NCI-H524 (cell line): ENCODE results near the gene LITAF.

Source experiments
- DNase-seq, 2 experiments: peaks; one replicate each; lab custom pipeline; 2025; lab: John Stamatoyannopoulos, UW

The LITAF gene

DNA sequence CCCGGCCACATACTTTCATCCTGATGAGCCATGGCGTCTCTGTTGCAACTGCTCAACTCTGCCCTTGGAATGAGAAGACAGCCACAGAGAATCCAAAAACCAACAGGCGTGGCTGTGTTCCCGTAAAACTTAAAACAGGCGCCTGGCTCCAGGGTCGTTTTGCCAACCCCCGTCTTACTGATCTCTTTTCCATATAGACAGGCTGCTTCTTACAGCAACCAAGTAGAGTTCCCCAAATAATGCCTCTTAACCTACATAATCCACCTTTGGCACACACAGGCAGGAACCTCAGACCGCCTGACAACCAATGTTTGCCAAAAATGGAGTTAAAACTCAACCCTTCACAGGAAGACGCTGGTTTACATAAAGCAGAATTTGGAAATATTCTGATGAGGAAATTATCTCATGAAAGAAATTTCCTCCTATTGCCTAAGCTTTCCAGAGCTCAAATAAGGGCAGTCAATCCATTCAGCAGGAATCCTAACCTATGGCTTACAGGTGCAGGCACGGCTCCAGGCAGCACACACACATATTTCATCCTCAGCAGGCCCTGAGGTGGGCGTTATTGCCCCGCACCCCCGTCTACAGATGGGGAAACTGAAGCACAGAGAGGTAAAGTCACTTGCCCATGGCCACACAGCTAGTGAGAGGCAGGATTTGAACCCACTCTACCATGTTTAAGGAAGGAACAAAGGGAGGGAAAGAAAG lies 35.8 kb downstream of the LITAF start:
- no peak for DNase-seq

DNA sequence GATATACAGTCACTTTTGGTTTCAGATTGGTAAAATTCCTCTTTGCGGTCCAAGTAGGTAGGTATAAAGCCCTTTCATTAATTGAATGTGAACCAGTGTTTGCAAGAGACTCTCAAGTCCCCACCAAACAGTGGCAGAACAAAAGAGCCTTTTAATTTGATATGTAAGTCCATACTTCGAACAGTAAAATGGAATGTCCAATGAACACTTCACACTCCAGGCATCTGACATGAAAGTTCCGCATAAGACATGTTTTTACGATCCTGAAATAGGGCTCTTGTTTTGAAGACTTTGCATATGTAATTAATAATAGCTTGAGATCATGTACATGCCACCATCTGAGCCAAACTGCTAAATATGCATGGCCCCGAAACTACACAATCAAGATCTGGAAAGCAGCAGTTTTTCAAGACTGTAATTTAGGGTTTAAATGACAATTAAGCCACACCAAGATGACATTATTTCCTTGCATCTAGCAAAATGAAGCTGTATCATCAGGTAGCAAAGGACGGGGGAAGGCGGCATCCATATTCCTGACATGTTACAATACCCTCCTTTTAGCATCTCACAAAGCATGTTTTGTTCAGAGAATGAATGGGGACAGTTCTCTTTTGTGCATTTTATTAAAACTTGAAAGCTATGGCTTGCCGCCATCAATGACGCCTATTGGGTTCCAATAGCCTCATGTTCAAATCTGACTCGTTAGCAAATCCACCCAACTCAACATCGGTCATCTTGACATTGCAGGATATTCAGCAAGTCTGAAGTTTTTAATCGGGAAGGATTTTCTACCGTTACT lies 39.4 kb downstream of the LITAF start:
- DNase-seq, result no peak

DNA sequence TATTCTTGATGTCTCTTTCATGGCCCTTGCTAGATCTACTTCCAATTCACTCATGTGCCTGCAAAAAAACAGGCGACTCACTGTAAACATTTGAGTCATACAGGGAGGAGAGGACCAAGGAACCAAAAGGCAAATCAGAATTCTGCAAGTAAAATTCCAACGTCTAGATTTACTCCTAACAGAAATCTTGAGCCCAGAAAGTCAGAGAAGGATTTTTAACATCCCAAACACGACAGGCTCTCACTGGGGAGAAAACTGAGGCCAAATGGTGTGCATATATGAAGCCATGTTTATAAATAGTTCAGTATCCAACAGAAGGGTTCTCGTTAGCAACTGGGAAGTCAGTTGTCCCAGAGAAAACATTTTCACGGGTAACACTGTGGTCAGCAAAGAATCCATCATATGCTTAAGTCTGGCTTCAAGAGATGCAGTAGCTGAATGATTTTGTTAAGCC lies 40.1 kb downstream of the LITAF start:
- DNase-seq, result no peak

DNA sequence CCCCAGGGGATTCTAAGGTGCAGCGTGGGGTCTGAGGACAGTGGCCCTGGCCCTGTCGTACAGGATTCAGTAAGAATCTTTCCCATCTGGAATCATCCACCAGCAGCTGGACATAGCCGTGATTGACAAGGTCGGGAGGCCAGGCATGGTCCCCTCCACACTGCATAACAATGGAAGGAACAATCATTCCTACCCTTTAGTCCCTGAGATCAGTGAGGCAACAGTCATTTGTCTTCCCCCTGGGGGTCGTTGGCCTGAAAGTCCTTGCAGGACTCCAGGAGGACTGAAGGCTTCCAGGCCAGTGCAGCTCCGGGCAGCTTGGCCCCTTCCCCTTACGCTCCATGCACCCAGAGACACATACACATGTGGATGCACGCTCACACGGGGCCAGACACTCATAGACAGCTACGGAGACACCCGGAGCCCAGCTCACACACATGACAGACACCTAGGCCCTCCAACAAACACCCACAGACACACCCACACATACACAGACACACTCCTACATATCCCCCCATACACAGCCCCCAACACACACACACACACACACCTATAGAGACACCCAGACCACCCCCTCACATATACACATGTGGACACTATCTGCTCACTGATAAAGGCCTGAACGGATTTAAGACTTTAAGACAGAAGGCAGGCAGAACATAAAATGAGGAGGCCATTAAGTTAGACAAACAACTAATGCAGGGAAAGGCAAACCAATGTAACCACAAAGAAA lies 42.9 kb downstream of the LITAF start:
- no peak for DNase-seq

DNA sequence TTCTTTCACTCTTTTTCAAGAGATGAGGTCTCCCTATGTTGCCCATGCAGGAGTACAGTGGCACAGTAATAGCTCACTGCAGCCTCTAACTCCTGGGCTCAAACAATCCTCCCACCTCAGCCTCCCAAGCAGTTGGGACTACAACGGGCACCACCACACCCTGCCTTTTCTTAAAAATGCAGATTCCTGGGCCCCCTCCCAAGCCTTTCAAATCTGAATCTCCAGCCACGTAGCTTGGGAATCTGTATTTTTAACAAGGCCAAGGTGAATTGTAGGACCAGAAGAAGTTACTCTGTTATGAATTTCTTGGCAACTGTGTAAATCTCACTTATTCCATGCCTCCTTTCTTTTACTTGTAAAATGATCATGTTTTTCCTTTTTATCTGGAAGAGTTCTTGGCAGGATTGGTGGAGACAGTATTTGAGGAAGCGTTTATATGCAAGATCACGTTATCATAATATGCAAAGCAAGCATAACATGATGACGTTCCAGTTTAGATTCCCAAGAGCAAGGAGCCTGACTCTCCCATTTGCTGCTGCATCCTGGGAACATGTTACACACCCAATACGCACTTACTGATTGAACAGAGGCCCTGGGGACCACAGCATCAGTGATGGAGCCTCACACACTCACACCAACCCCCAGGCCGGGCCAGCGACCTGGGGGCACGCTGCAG lies 44.5 kb downstream of the LITAF start:
- no peak for DNase-seq

DNA sequence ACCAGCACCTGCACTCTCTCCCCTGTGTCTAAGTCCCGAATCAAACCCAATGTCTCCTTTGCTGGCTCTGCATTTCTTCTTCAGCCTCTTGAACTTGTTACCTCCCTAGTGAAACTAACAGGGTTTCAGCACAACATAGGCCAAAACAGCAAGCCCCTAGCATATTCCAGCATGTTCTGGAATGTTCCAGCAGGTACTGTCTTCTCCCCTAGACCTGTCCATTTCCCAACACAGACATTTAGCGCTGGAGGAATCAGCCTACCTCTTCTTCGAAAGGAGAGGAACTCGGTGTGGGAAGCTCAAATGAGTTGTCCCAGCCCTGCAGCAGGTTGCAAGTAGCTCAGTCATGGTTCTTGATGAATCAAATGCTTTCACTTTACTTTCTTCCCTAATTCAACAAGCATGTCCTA lies 47.1 kb downstream of the LITAF start:
- no peak for DNase-seq

DNA sequence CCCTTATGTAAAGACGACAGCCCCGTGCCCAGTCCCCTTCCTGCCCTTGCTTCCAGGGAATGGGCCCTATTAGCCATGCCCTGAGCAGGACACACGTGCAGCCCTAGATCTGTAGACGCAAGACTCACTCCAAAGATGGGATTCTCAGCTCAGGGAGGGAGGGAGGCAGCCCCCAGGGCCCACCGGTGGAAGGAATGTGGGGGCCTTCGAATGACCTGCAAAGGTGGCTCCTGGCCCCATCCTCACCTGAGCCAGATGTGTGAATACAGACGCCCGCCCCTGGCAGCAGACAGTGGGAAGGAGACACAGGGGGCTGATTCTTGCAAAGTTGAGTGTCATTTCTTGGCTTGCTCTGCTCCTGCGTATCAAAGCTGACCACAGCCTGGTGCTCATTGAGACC lies 47.8 kb downstream of the LITAF start:
- no peak for DNase-seq

DNA sequence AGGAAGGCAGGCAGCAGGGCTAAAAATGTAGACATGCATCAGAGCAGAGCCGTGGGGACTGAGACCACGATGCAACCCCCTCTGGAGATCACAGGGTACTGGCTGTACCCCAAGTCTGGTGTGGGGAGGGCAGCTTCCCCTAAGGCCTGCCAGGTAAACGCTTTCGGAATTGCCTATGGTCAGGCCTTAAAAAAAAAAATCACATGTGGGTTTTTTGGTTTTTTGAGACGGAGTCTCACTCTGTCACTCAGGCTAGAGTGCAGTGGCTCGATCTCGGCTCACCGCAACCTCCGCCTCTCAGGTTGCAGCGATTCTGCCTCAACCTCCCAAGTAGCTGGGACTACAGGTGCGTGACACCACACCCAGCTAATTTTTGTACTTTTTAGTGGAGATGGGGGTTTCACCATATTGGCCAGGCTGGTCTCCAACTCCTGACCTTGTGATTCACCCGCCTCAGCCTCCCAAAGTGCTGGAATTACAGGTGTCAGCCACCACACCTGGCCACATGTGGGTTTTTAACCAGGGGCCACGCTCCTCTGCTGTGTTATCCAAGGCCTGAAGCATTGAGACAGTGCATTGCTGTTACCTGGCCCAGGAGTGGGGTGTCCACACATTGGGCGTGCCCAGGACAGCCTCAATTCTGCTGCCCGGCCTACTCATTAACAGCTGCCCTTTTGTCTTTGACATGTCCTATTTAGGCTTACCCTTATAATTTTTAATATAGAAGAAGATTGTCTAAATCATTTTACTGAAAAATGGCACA lies 50.4 kb downstream of the LITAF start:
- DNase-seq, result no peak

DNA sequence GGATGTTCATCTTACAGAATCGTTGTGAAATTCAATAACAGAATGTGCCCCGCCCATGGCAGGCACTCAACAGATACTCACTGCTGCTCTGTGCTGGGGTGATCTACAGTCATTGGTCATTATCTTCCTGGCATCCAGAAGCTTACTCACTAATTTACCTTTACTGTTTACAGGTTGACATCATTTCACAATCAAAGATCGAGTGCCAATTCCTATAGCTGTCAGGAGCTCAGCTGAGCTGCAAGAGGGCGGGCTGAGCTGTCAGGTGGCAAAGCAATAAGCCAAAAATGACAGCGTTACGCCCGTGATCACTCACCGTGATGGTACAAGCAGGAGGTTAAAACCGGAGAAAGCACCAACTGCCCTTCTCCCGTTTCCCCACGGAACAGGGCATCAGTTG lies 51.2 kb downstream of the LITAF start:
- DNase-seq, result no peak

DNA sequence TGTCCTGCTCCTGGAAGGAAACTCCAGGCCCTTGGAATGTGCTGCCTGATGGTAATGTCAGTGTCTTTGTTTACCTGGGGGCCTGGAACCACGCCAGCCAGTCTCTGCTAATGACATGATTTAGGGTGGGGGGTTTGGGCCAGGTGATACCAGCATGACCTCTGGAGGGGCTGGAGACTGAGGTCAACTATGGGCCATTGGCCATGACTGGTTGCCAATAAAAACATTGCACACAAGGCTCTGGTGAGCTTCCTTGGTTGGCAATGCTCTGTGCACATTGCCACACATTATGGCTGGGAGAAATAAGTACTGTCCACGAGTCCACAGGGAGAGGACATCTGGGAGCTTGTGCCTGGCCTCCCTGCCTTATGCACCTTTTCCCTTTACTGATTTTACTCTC lies 52.5 kb downstream of the LITAF start:
- DNase-seq, result no peak

DNA sequence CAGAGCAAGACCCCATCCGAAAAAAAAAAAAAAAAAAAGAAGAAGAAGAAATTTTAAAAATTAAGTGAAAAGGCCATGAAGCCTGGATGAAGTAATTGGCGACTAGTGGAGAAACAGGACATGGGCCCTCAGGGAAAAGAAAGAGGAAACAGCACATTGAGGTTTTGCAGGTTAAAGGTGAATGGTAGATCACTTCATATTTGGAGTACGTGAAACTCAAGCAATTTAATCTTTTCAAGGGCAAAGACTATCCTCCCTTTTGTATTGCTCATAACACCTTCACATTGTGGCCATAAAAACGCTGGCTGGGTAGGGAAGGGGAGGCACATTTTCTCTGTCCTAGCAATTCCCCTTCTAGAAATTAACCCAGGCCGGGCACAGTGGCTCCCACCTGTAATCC lies 53.1 kb downstream of the LITAF start:
- no peak for DNase-seq

DNA sequence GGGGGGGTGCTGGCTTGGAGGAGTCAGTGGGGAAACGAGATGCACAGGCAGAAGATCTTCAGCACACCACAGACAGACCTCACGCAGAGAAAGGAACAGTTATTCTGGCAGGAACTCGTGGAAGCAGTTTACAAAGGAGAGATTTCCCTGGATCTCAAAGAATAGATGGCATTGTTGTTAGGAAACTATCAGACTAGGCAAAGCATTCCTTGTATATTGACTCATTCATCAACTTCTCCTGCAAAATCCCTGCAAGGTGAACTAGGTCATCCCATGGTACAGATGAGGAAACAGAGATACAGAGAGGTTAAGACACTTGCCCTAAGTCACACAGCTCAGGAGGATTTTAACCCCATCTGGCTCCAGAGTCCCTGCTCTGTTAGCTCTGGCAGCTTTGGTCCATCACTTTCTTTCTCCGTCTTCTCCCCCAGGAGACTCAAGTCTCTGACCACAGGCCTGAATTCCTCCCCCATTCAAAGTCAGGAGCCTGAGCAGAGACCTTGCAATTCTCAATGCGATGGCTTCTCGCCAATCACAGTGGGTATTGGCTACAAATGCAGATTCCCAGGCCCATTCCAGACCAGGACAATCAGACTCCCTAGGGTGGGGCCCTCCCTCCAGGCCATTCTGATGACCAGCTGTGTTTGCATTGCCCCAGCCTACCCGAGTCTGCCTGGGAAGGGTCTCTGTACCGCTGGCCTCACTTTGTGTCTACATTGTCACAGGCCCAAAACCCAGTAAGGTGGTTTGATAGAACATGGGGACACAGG lies 56.4 kb downstream of the LITAF start:
- DNase-seq, result no peak

DNA sequence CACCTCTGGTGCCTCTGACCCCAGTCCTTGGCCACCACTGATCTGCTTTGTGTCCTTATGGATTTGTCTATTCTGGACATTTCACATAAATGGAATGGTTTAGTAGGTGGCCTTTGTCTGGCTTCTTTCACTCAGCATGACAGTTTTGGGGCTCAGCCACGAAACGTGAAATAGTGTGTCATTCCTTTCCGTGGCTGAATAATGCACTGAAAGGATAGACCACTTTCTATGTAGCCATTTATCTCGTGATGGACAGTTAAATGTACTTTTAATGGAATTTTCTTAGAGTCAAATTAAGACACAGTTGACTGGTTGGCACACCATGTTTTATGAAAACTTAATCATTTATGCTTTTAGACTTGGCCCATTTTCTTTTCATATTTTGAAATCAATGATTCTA lies 57.4 kb downstream of the LITAF start:
- DNase-seq, result no peak

DNA sequence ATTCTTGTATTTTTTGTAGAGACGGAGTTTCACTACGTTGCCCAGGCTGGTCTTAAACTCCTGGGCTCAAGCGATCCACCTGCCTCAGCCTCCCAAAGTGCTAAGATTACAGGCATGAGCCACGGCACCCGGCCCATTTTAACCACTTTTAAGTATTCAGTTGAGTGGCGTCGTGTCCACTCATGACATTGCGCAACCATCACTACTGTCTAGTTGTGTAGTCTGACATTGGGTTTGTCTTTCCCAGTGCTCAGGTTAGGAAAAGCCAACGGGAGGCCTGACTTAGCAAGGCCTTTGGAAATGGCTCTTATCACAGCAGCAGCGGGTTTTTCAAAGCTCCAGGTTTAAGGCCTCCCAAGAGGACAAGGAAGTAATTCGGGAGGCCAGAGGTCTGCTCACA lies 58.7 kb downstream of the LITAF start:
- DNase-seq, result no peak

DNA sequence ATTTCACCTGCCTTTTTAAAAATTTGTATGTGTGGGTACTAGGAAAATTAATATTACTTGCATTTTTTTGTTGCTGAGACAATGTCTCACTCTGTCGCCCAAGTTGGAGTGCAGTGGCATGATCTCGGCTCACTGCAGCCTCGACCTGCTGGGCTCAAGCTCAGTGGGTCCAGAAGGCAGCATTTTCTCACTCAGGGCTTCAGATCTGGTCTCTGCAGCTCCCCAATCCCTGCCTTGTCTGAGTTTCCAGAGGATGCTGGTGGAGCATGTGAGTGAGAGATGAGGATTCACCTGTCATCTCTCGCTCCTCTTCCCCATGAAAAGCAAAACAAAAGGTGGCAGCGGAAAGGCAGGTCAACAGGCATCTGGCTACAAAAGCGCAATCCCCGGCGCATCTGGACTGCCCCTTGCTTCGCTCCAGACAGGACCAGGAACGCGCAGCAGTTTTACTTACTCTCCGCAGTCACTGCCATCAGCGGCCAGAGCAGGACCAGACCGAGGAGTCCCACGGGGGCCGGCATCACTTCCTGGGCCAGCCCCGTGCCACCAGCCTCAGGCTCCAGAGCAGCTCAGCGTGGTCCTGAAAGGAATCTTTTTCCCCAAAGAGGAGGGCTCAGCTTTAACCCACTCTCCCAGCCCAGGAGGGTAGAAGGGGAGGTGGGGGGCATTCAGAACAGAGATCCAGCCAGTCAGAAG lies 59.9 kb downstream of the LITAF start:
- DNase-seq, result peak in 1 of 2 experiments; percentile 32

DNA sequence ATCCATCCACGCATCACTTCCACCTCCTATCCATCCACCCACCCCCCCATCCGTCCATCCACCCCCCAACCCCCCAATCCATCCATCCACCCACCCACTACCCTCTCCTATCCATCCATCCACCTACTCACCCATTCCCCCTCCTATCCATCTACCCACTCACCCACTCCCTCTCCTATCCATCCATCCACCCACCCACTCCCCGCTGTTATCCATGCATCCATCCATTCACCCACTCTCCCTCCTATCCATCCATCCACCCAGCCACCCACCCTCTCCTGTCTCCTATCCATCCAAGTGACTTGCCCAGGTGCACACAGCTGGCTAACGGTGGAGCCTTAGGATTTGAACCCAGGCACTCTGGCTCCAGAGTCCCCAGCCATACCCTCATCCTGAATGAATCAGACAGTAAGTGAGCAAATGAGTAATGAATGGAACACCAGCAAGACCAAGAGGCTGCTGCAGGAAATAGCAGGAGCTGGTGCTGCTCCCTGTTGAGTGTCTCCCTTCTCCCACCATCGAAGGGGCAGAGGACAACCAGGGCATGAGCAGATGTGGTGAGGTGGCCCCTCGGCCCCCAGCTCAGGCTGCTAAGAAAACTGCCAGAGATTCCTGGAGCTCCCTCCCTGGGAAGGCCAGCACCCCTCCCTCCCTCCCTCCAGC lies 62.5 kb downstream of the LITAF start:
- no peak for DNase-seq

DNA sequence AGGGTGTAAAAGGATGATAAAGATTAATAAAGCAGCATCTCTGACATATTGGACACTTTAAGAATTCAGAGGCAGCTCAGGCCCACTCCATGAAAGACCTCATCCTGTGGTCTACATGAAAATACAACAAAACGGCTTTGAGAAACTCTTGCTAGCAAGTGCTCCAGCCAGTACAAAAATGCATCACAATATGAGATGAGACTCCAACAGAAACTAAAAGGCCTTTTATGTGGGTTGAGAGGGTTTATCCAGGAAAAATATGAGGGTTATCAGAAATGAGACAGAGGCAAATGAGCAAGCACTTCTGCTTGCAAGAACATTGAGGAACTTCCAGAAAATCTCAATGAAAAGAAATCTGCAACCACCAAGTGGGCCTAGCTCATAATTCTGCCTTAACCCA lies 65.7 kb downstream of the LITAF start:
- DNase-seq, result no peak

DNA sequence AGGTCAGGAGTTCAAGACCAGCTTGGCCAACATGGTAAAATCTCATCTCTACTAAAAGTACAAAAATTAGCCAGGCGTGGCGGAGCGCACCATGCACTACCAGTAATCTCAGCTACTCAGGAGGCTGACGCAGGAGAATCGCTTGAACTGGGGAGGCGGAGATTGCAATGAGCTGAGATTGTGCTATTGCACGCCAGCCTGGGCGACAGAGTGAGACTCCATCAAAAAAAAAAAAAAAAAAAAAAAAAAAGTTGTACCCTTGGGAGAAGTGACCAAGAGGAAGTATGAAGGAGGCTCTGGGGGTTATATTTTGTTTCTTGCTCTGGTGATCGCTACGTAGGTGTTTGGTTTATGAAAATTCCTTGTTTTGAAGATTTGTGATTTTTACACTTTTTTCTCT lies 66.3 kb downstream of the LITAF start:
- no peak for DNase-seq

DNA sequence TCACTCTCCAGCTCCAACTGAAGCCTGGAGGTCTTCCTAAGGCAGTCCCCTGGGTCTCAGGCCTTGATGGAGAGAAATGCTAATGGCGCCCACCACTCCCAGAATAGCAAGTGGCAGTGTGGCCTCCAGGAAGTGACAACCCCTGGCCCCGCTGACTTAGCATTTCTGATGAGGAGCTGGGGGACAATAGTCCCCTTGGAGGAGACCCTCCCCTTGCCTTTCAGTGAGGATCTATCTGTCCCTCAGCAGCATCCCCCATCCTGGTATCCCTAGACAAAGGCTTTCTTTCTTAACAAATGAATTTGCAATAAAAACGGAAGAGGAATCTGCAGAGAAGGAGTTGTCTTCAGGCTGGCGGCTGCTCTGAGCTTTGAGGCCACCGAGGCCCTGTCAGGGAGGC lies 68.8 kb downstream of the LITAF start:
- no peak for DNase-seq
